ENCODE measurements around the gene FRAT1.
"Not testable (repeated sequence)": the region's sequence is repeated elsewhere in the genome, so short reads cannot be mapped to it uniquely, and the experiment has no call there.

DNA sequence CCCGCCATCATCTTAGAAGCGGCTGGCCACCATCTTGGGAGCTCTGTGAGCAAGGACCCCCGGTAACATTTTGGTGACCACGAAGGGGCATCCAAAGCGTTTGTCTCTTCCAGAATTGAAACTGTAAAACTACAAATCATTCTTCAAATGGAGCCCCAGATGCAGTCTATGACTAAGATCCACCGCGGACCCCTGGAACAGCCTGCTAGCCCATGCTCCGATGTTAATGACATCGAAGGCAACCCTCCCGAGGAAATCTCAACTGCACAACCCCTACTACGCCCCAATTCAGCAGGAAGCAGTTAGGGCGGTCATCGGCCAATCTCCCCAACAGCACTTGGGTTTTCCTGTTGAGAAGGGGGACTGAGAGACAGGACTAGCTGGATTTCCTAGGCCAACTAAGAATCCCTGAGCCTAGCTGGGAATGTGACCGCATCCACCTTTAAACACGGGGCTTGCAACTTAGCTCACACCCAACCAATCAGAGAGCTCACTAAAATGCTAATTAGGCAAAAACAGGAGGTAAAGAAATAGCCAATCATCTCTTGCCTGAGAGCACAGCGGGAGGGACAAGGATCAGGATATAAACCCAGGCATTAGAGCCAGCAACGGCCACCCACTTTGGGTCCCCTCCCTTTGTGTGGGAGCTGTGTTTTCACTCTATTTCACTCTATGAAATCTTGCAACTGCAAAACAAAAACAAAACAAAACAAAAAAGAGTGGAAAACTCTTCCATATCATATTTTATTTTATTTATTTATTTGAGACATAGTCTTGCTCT lies 28.3 kb upstream of the FRAT1 start:
- TF ChIP-seq CTCF, POLR2A (IDR thresholded peaks at IDR 0.05): not testable (repeated sequence)

All from esophagus squamous epithelium (tissue), 4 donors.